Measurements from ENCODE around the gene FREM2. TPM values are rescaled to one million over a fixed set of nuclear protein-coding genes. Genes with fewer than 3 reads are reported as not detected.

Gene FREM2
- total RNA-seq, 1 experiment from 2014 or later = 42.6 TPM

- Mint-ChIP-seq H3K27me3 (ENCODE audit: insufficient read depth, unreplicated experiment) (no peaks in the 10 kb centered on the region), H3K4me3 (ENCODE audit: unreplicated experiment) (no peak overlapping the region), H3K9me3 (ENCODE audit: unreplicated experiment) (no peaks in the 10 kb centered on the region), H3K36me3 (ENCODE audit: insufficient read depth, unreplicated experiment) (peaks cover 18% of the 10 kb centered on the region), H3K4me1 (ENCODE audit: low read depth, unreplicated experiment) (peaks cover 12% of the 10 kb centered on the region), H3K27ac (ENCODE audit: unreplicated experiment) (no peak overlapping the region)
- DNase-seq = no peak
- ChIA-PET POLR2A (no interaction called here), CTCF (interaction anchor here (1.0 kb wide), 1 partner anchor 182 kb away, joined by 3 read pairs; the partner anchor contains the start of gene FREM2)
- no peaks in the 10 kb centered on the region for H3K36me3 ChIP-seq (ENCODE audit: control insufficient read depth, insufficient read depth, low read length)
- TF ChIP-seq CTCF (IDR thresholded peaks at IDR 0.05; ENCODE audit: insufficient read depth in 1 of 2, low read depth in 1 of 2, low read length in 1 of 2, severe bottlenecking in 1 of 2, unreplicated experiment in 1 of 2) = no peak
- intact Hi-C loops (cut with micrococcal nuclease; ENCODE audit: unreplicated experiment) = no loop called here
- no peaks in the 10 kb centered on the region for H3K9me3 ChIP-seq
- H3K27me3 ChIP-seq (replicated peaks; ENCODE audit: control insufficient read depth, insufficient read depth, low read length) = no peaks in the 10 kb centered on the region
- no peak overlapping the region for H3K4me3 ChIP-seq (ENCODE audit: low read depth, low read length)
- no TSS peak for BruUV-seq (replicated peaks)
- H3K4me1 ChIP-seq = peaks cover 14% of the 10 kb centered on the region; the same call in 1 of the 2 replicates
Measured at GRCh38 chr13:38868399-38868798, 181.5 kb downstream of the FREM2 start.

GRCh38 chr13:38868870-38869269 is 182.0 kb downstream of the FREM2 start:
- intact Hi-C loops (cut with micrococcal nuclease; ENCODE audit: unreplicated experiment) = no loop called here
- POLR2A ChIA-PET = no interaction called here
- H3K9me3 Mint-ChIP-seq (ENCODE audit: unreplicated experiment) = no peaks in the 10 kb centered on the region

GRCh38 chr13:38871275-38871674 is 184.4 kb downstream of the FREM2 start:
- H3K4me1 ChIP-seq = peaks cover 14% of the 10 kb centered on the region; the same call in 1 of the 2 replicates
- H3K9me3 Mint-ChIP-seq (ENCODE audit: unreplicated experiment) = no peaks in the 10 kb centered on the region
- no peaks in the 10 kb centered on the region for H3K9me3 ChIP-seq
- no peak overlapping the region for H3K4me3 ChIP-seq (ENCODE audit: low read depth, low read length)
- H3K4me1 Mint-ChIP-seq (ENCODE audit: low read depth, unreplicated experiment) = peaks cover 12% of the 10 kb centered on the region
- intact Hi-C loops (cut with micrococcal nuclease; ENCODE audit: unreplicated experiment) = loop anchor here (5.0 kb wide), 2 partner anchors 234 to 294 kb away; no protein-coding TSS in a partner anchor
- ChIA-PET POLR2A (no interaction called here), CTCF (interaction anchor here (1.1 to 1.9 kb wide), 3 partner anchors 21 to 185 kb away, joined by 4 to 11 read pairs (median 5); no protein-coding TSS in a partner anchor)
- no peak overlapping the region for H3K27ac Mint-ChIP-seq (ENCODE audit: unreplicated experiment)
- BruUV-seq (replicated peaks) = no TSS peak
- DNase-seq = no peak
- H3K36me3 ChIP-seq (ENCODE audit: control insufficient read depth, insufficient read depth, low read length) = no peaks in the 10 kb centered on the region
- H3K4me3 Mint-ChIP-seq (ENCODE audit: unreplicated experiment) = no peak overlapping the region
- TF ChIP-seq CTCF (IDR thresholded peaks at IDR 0.05; ENCODE audit: insufficient read depth in 1 of 2, low read depth in 1 of 2, low read length in 1 of 2, severe bottlenecking in 1 of 2, unreplicated experiment in 1 of 2) = no peak
- H3K27me3 ChIP-seq (replicated peaks; ENCODE audit: control insufficient read depth, insufficient read depth, low read length) = no peaks in the 10 kb centered on the region
- no peaks in the 10 kb centered on the region for H3K27me3 Mint-ChIP-seq (ENCODE audit: insufficient read depth, unreplicated experiment)
- H3K36me3 Mint-ChIP-seq (ENCODE audit: insufficient read depth, unreplicated experiment) = peaks cover 26% of the 10 kb centered on the region

More at GRCh38 chr13:38868870-38869269, 182.0 kb downstream of the FREM2 start:
- peaks cover 14% of the 10 kb centered on the region; the same call in 1 of the 2 replicates for H3K4me1 ChIP-seq
- H3K4me3 Mint-ChIP-seq (ENCODE audit: unreplicated experiment) = no peak overlapping the region
- no peak overlapping the region for H3K4me3 ChIP-seq (ENCODE audit: low read depth, low read length)
- TF ChIP-seq CTCF (IDR thresholded peaks at IDR 0.05; ENCODE audit: insufficient read depth in 1 of 2, low read depth in 1 of 2, low read length in 1 of 2, severe bottlenecking in 1 of 2, unreplicated experiment in 1 of 2) = no peak
- H3K27ac Mint-ChIP-seq (ENCODE audit: unreplicated experiment) = no peak overlapping the region
- H3K4me1 Mint-ChIP-seq (ENCODE audit: low read depth, unreplicated experiment) = peaks cover 12% of the 10 kb centered on the region
- peaks cover 21% of the 10 kb centered on the region for H3K36me3 Mint-ChIP-seq (ENCODE audit: insufficient read depth, unreplicated experiment)
- H3K36me3 ChIP-seq (ENCODE audit: control insufficient read depth, insufficient read depth, low read length) = no peaks in the 10 kb centered on the region
- no TSS peak for BruUV-seq (replicated peaks)
- no peaks in the 10 kb centered on the region for H3K9me3 ChIP-seq
- CTCF ChIA-PET = interaction anchor here (1.0 kb wide), 1 partner anchor 182 kb away, joined by 3 read pairs; the partner anchor contains the start of gene FREM2
- no peak for DNase-seq
- no peaks in the 10 kb centered on the region for H3K27me3 Mint-ChIP-seq (ENCODE audit: insufficient read depth, unreplicated experiment)
- no peaks in the 10 kb centered on the region for H3K27me3 ChIP-seq (replicated peaks; ENCODE audit: control insufficient read depth, insufficient read depth, low read length)

Measured in Caco-2 (cell line).